LNCAP (cell line): ENCODE results near the gene HOXA6.

Experiments
- TF ChIP-seq, protein P1 (sequence below): fragments of 450-650 bp; IDR thresholded peaks from 2 replicates; pipeline ENCODE4 v1.5.1; 2017; ENCODE audit warnings: mild to moderate bottlenecking

HOXA6 gene

GRCh38 chr7:27159266-27160144, 11.9 kb upstream of the HOXA6 start:
- TF ChIP-seq, protein P1, sequence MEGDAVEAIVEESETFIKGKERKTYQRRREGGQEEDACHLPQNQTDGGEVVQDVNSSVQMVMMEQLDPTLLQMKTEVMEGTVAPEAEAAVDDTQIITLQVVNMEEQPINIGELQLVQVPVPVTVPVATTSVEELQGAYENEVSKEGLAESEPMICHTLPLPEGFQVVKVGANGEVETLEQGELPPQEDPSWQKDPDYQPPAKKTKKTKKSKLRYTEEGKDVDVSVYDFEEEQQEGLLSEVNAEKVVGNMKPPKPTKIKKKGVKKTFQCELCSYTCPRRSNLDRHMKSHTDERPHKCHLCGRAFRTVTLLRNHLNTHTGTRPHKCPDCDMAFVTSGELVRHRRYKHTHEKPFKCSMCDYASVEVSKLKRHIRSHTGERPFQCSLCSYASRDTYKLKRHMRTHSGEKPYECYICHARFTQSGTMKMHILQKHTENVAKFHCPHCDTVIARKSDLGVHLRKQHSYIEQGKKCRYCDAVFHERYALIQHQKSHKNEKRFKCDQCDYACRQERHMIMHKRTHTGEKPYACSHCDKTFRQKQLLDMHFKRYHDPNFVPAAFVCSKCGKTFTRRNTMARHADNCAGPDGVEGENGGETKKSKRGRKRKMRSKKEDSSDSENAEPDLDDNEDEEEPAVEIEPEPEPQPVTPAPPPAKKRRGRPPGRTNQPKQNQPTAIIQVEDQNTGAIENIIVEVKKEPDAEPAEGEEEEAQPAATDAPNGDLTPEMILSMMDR = no peak

DNA sequence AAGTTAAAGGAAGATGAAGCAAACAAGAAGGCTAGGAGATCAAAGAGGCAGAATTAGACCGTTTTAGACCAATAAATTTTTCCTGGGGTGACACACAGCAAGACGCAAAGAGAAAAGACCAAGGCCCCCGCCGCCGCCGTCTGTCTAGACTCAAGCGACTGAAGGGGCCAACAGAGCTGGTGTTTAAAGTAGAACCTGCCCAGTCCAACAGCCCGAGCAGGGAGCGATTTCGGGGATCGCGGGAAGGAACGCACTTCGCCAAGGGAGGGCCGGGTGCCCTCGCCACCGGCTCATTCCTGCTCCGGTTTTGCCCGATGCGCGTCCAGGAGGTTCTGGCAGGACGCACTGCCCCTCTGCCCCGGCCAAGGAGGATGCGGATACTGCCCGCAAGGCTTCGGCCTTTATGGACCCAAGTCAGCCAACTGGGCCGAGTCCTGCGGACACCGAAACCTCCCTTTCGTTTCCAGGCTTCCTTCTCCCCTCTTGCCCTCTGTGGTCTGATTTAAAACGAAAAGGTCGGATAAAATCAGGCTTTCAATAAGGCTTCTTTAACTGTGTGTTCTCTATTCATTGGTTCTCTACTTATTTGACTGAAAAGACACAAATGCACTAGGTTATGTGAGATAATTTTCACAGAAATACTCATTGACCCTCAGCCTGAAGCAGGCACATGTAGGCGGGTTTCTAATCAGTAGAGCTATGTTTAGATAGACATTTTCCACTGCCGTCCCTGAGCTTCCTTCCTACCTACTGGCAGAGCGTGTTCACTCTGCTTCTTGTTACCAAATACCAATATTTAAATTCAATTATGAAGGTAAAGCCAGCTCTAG, 11.1 kb upstream of the HOXA6 start:
- TF ChIP-seq, protein P1 = no peak

DNA sequence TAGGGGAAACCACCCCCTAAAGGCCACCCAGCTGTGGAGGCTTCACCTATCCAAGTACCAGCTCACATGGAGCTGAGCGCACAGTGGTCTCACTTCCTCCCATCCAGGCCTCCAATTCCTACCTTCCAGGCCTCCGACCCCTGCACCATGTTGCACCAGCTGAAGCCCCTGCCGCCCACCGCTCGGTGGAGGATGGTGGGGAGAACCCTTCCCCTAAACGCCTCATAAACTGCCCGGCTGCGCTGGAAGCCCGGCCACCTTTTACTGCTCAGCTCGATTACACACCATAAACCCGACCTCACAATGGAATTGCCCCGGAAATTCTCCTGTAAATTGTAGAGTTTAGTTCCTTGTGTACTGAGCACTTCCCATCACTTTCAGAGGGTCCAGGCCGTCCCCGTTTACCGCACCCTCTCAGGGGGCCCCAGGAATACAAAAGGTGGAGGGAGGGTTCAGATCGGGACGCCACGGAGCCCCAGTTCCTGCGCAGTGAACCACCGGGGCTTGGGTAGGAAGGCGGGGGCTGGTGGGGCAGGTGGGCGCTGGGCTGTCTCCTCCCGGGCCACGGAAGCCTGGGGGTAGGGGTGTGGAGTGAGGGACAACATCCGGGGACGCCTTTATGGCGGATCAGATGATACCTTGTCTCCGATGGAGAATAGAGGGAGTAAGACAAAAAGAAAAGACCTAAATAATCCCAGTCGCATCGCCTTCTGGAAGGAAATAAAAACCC, 10.3 kb upstream of the HOXA6 start:
- TF ChIP-seq, protein P1 = no peak

GRCh38 chr7:27156916-27157701, 9.5 kb upstream of the HOXA6 start:
- TF ChIP-seq, protein P1 = no peak

GRCh38 chr7:27156508-27156898, 8.9 kb upstream of the HOXA6 start, which contains the start of gene HOXA7:
Gene HOXA7 (minus strand): TSS chr7:27156675. CDS start chr7:27156545, 130 bp downstream.
- TF ChIP-seq, protein P1 = no peak

DNA sequence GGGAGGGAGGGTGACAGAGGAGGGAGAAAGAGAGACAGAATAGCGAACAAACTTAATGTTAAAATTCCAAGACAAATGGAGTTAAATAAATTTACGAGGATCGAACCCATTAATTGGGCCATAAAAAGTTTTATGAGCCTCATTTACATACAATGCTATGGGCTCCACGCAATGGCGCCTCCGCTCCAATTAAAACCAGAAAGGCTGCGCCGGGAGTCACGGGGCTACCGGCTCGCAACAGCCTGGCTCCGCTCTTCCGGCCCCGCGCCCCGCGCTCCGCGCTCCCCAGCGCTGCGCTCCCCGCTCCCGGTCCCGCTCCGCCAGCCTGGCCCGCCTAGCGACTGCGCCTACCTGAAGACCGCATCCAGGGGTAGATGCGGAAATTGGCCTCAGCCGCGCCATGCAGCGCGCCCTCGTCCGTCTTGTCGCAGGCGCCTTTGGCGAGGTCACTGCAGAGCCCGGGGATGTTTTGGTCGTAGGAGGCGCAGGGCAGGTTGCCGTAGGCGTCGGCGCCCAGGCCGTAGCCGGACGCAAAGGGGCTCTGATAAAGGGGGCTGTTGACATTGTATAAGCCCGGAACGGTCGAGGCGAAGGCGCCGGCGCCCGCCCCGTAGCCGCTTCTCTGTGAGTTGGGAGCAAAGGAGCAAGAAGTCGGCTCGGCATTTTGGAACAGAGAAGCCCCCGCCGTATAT, 8.4 kb upstream of the HOXA6 start:
- TF ChIP-seq, protein P1 = no peak
